ENCODE data around the gene UROC1. TPM values are rescaled to one million over a fixed set of nuclear protein-coding genes. Genes with fewer than 3 reads are reported as not detected.

Gene UROC1
- total and polyA plus RNA-seq, 2 of the 13 experiments (the other 11 are each of a cell fraction or from before 2014, with no cell fraction given): 0.71 to 1.3 TPM

GRCh38 chr3:126449621-126450051 lies 67.9 kb downstream of the UROC1 start:
- POLR2A ChIA-PET: no interaction called here

More at GRCh38 chr3:126449621-126450051, 67.9 kb downstream of the UROC1 start:
- no peak for FAIRE-seq
- DNase-seq (ENCODE audit: low spot score): no peak
- Histone ChIP-seq H3K4me1 (ENCODE audit: insufficient read depth, low read length) (peaks cover 17% of the 10 kb centered on the region), H3K79me2 (ENCODE audit: insufficient read depth, low read length) (peaks cover 2% of the 10 kb centered on the region), H3K27me3 (ENCODE audit: control insufficient read depth in 1 of 2, insufficient read depth in 2 of 2, low read length in 2 of 2) (no peaks in the 10 kb centered on the region), H3K4me3 (replicated peaks in 1 of 3; ENCODE audit: insufficient read depth in 1 of 3, low read depth in 2 of 3, low read length in 3 of 3) (no peak overlapping the region), H3K4me2 (ENCODE audit: low read depth, low read length) (no peak overlapping the region), H3K9me3 (ENCODE audit: low read length) (no peaks in the 10 kb centered on the region), H3K27ac (ENCODE audit: extremely low read length, insufficient read depth, low read length) (no peak overlapping the region), H2AFZ (ENCODE audit: low read length) (no peak overlapping the region), H4K20me1 (ENCODE audit: insufficient read depth, low read length) (0 out of 2 replicates have a peak, but pooled peaks cover 3% of the 10 kb centered on the region), H3K36me3 (replicated peaks in 1 of 2; ENCODE audit: control insufficient read depth in 1 of 2, insufficient read depth in 2 of 2, low read length in 2 of 2) (peaks cover 14 to 66% of the 10 kb centered on the region in 2 experiments; a peak in 4 of 5 replicates), H3K9ac (ENCODE audit: insufficient read depth, low read depth, low read length) (no peak overlapping the region)
- 89% methylated on average over 9 of the region's 11 CpGs for WGBS (ENCODE audit: low lambda C conversion rate)
- BruUV-seq (replicated peaks): no TSS peak
- CTCF ChIA-PET (ENCODE audit: low intra/inter-chr PET ratio, low total read pairs): no interaction called here
- ATAC-seq: no peak
- TF ChIP-seq NKX3-1 (CRISPR knock-in tag; IDR thresholded peaks at IDR 0.05) (no peak), ZUFSP (CRISPR knock-in tag; IDR thresholded peaks at IDR 0.05; ENCODE audit: borderline replicate concordance) (no peak), CBFB (CRISPR knock-in tag; IDR thresholded peaks at IDR 0.05) (no peak), ZNF468 (CRISPR knock-in tag; IDR thresholded peaks at IDR 0.05) (no peak), ZBTB20 (CRISPR knock-in tag; IDR thresholded peaks at IDR 0.05; ENCODE audit: borderline replicate concordance, low read depth) (no peak), E2F1 (CRISPR knock-in tag; IDR thresholded peaks at IDR 0.05) (no peak), ZNF737 (CRISPR knock-in tag; IDR thresholded peaks at IDR 0.05; ENCODE audit: borderline replicate concordance) (no peak), KMT2B (CRISPR knock-in tag; IDR thresholded peaks at IDR 0.05) (no peak)
- TF ChIP-seq, protein P1, sequence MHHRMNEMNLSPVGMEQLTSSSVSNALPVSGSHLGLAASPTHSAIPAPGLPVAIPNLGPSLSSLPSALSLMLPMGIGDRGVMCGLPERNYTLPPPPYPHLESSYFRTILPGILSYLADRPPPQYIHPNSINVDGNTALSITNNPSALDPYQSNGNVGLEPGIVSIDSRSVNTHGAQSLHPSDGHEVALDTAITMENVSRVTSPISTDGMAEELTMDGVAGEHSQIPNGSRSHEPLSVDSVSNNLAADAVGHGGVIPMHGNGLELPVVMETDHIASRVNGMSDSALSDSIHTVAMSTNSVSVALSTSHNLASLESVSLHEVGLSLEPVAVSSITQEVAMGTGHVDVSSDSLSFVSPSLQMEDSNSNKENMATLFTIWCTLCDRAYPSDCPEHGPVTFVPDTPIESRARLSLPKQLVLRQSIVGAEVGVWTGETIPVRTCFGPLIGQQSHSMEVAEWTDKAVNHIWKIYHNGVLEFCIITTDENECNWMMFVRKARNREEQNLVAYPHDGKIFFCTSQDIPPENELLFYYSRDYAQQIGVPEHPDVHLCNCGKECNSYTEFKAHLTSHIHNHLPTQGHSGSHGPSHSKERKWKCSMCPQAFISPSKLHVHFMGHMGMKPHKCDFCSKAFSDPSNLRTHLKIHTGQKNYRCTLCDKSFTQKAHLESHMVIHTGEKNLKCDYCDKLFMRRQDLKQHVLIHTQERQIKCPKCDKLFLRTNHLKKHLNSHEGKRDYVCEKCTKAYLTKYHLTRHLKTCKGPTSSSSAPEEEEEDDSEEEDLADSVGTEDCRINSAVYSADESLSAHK (CRISPR knock-in tag; IDR thresholded peaks at IDR 0.05; ENCODE audit: borderline replicate concordance): no peak
- in situ Hi-C loops (cut with HindIII; ENCODE audit: extremely low pct_ligation_motif_present, low pct_unique_long_range_greater_than_20kb) (no loop called here), intact Hi-C loops (cut with micrococcal nuclease; ENCODE audit: unreplicated experiment) (no loop called here)
